ENCODE data around the gene TDRD9. TPM values are rescaled to one million over a fixed set of nuclear protein-coding genes. Genes with fewer than 3 reads are reported as not detected.
A peak's percentile ranks its signal among the peaks of the same experiment; 100 is the strongest.

TDRD9 gene
- total RNA-seq, 1 donor from 2014 or later: 4.8 TPM

- Histone ChIP-seq H3K9me3 (replicated peaks) (no peaks in the 10 kb centered on the region), H3K27me3 (ENCODE audit: low read depth) (peaks cover 3% of the 10 kb centered on the region)
These were observed 112.3 kb downstream of the TDRD9 start for GRCh38 chr14:104040539-104040938.

GRCh38 chr14:104041430-104042104, 113.3 kb downstream of the TDRD9 start:
- H3K9me3 ChIP-seq (replicated peaks): no peaks in the 10 kb centered on the region
- no peaks in the 10 kb centered on the region for H3K36me3 ChIP-seq
- DNase-seq: no peak
- H3K27me3 ChIP-seq (ENCODE audit: low read depth): peaks cover 3% of the 10 kb centered on the region
- H3K4me1 ChIP-seq: peaks cover 8% of the 10 kb centered on the region
- intact Hi-C loops (cut with micrococcal nuclease): no loop called here
- TF ChIP-seq CTCF (IDR thresholded peaks at IDR 0.05; ENCODE audit: borderline replicate concordance): no peak
- H3K27ac ChIP-seq (replicated peaks): no peak overlapping the region
- H3K4me3 ChIP-seq: no peak overlapping the region

More at GRCh38 chr14:104040539-104040938, 112.3 kb downstream of the TDRD9 start:
- H3K36me3 ChIP-seq: no peaks in the 10 kb centered on the region
- peaks cover 8% of the 10 kb centered on the region for H3K4me1 ChIP-seq
- no peak overlapping the region for H3K27ac ChIP-seq (replicated peaks)
- H3K4me3 ChIP-seq: no peak overlapping the region
- intact Hi-C loops (cut with micrococcal nuclease): no loop called here
- no peak for DNase-seq
- no peak for TF ChIP-seq CTCF (IDR thresholded peaks at IDR 0.05; ENCODE audit: borderline replicate concordance)

- H3K27ac ChIP-seq (replicated peaks): no peak overlapping the region
- no peak for DNase-seq
These were observed 115.8 kb downstream of the TDRD9 start for GRCh38 chr14:104044016-104044415.

GRCh38 chr14:104047761-104048160, 119.5 kb downstream of the TDRD9 start:
- no peak for DNase-seq
- no peaks in the 10 kb centered on the region for H3K9me3 ChIP-seq (replicated peaks)
- H3K27me3 ChIP-seq (ENCODE audit: low read depth): no peaks in the 10 kb centered on the region
- no peak for TF ChIP-seq CTCF (IDR thresholded peaks at IDR 0.05; ENCODE audit: borderline replicate concordance)
- no peak overlapping the region for H3K4me3 ChIP-seq
- no peaks in the 10 kb centered on the region for H3K36me3 ChIP-seq
- intact Hi-C loops (cut with micrococcal nuclease): no loop called here
- no peaks in the 10 kb centered on the region for H3K4me1 ChIP-seq
- no peak overlapping the region for H3K27ac ChIP-seq (replicated peaks)

More at GRCh38 chr14:104044016-104044415, 115.8 kb downstream of the TDRD9 start:
- Histone ChIP-seq H3K36me3 (no peaks in the 10 kb centered on the region), H3K9me3 (replicated peaks) (no peaks in the 10 kb centered on the region), H3K27me3 (ENCODE audit: low read depth) (peaks cover 3% of the 10 kb centered on the region), H3K4me3 (no peak overlapping the region), H3K4me1 (no peaks in the 10 kb centered on the region)
- intact Hi-C loops (cut with micrococcal nuclease): no loop called here
- no peak for TF ChIP-seq CTCF (IDR thresholded peaks at IDR 0.05; ENCODE audit: borderline replicate concordance)

GRCh38 chr14:104048758-104049507, 120.7 kb downstream of the TDRD9 start:
- Histone ChIP-seq H3K4me3 (no peak overlapping the region), H3K9me3 (replicated peaks) (no peaks in the 10 kb centered on the region), H3K27ac (replicated peaks) (peak overlapping the region; percentile 18), H3K4me1 (no peaks in the 10 kb centered on the region), H3K27me3 (ENCODE audit: low read depth) (no peaks in the 10 kb centered on the region), H3K36me3 (no peaks in the 10 kb centered on the region)
- no peak for TF ChIP-seq CTCF (IDR thresholded peaks at IDR 0.05; ENCODE audit: borderline replicate concordance)
- DNase-seq: no peak
- intact Hi-C loops (cut with micrococcal nuclease): no loop called here
